Stimulated activated CD4-positive, alpha-beta T cell treated with anti-CD3 and anti-CD28 coated beads, Interleukin-12 subunit alpha, Interleukin-12 subunit beta, amount 100 ng/mL, for 4 hours (primary cell): ENCODE data around the gene RNF10.
"Not testable (repeated sequence)": the region's sequence is repeated elsewhere in the genome, so short reads cannot be mapped to it uniquely, and the experiment has no call there.

ENCODE experiments used
- DNase-seq: peaks from one replicate; pipeline ENCODE4 v3.0.0-alpha.2; 2020

The RNF10 gene

DNA sequence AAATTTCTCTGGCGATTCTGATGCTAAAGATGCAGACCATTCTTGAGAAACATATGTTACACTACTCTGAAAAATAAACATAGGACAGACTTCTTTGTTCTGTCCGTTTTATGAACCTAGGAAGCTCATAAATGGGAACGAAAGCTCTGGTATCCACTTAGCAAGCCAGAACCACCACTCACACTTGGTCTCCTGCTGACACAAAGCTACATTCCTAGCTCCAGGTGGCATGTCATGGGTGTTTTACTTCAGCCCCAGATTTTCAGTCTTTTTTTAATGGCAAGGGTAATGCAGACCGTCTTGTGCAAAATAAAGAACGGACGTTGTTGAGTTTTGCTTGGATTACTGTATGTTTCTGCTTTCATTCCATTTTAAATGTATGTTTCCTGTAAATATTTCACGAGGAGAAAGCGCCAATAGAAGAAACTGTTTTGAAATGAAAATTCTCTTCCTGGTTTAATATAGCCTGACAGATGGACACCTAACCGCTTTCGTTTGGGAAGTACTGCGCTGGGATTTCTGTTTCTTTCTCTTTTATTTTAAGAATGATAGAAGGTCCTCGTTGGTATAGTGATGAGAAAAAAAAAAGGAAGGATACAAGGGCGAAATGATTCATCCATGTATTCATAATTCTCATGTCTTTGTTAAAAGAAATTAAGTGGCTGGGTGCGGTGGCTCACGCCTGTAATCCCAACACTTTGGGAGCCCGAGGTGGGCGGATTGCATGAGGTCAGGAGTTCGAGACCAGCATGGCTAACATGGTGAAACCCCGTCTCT is 4.3 kb upstream of the RNF10 start:
- DNase-seq = no peak

DNA sequence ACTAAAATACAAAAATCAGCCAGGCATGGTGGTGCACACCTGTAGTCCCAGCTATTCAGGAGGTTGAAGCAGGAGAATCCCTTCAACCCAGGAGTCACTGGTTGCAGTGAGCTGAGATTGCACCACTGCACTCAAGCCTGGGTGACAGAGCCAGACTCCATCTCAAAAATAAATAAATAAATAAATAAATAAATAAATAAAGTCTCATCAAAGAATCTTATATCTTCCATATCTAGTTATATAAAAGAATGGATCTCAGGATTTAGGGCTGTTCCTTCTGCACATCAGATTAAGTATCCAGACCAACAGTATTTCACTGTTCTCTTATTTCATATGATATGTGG is 3.8 kb upstream of the RNF10 start:
- not testable (repeated sequence) for DNase-seq

DNA sequence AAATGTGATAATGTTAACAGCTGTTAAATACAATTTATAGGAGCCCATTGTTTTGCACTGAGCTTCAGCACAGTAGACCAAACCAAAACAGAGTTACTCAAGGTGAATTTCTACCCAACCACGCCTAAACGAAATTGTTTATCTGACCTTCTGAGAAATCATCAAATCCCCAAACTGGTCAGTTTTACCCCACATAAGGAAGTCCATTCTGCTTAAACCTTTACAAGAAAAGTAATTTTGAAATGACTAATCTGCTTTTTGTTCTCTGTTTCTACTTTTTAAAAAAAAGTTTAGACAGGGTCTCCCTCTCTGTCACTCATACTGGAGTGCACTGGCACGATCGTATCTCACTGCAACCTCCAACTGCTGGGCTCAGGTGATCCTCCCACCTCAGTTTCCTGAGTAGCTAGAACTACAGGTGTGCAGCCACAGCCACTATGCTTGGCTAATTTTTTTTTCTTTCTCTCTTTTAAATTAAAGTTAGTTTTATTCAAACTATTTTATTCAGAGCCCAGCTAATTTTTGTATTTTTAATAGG is 1.4 kb upstream of the RNF10 start:
- DNase-seq = no peak

DNA sequence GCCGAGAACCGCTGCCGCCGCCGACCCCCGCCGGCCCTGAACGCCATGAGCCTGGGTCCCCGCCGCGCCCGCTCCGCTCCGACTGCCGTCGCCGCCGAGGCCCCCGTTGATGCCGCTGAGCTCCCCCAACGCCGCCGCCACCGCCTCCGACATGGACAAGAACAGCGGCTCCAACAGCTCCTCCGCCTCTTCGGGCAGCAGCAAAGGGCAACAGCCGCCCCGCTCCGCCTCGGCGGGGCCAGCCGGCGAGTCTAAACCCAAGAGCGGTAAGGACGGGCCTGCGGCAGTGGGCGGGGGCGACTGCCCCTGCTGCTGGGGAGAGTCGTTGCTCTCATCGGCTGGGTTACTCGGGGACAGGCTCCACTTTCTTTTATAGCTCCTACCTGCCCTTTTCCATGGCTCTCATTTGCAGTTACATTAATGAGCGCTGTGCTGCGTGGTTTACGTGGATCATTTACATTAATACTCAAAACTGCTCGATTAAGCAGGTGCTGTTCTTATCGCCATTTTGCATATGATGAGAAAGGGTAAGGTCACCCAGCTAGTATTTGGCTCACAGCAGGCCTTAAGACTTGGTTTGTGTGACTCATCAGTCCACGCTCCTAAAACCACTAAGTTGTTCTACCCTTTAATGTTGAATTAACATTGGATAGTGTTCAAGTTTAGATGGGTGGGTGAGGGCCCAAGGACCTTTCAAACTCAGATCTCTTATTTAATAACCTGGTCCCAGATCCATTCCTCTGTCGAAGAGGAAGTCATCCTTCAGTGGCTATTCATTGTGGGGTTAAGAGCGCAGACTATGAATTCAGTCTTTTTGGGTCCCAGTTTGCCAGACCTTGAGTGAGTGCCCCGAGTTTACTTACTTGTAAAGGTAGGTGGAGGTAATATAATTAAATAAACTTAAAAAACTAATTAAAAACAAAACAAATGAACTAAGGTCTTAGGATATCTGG is 823 bp downstream of the RNF10 start:
- peak; percentile 40 for DNase-seq

DNA sequence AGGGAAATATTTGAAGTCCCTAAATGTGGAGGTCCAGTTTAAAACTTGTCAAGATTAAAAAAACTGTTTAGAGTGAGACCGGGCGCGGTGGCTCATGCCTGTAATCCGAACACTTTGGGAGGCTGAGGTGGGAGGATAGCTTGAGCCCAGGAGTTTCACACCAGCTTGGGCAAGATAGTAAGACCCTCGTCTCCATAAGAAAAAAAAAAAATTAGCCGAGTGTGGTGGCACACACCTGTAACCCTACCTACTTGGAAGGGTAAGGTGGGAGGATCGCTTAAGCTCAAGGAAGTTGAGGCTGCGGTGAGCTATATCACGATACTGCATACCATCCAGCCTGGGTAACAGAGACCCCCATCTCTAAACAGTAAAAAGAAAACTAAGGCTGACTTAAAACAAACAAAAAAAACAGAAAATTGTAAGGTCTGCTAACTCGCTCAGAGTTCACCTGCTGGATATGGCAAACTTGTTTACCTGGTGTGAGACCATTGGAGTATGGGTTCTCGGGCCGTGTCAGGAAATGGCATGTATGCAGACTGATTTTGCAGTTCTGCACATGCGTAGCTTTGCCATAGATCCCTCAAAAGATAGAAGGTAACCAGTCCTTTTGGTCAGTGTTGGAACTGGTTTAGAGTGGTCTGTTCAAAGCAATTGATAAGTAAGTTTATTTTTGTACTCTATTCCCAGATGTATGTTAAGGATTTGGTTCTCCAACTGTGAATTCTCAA is 2.1 kb downstream of the RNF10 start:
- DNase-seq = no peak

DNA sequence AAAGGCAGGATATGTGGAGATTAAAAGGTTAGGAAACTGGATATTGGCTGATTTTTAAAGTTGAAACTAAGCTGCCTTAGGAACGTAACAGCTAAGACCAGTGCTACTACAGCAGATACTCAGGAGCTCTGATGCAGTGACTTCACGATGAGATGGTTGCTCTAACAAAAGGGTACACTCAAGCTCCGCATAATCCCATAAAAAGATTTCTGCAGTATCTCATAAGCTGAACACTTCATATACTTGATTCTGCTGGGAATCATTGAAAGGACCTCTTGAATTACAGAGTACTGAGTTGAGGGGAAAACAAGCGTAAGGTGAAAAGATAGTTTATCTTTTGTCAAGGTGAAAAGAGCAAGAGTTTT is 3.7 kb downstream of the RNF10 start:
- DNase-seq = no peak

DNA sequence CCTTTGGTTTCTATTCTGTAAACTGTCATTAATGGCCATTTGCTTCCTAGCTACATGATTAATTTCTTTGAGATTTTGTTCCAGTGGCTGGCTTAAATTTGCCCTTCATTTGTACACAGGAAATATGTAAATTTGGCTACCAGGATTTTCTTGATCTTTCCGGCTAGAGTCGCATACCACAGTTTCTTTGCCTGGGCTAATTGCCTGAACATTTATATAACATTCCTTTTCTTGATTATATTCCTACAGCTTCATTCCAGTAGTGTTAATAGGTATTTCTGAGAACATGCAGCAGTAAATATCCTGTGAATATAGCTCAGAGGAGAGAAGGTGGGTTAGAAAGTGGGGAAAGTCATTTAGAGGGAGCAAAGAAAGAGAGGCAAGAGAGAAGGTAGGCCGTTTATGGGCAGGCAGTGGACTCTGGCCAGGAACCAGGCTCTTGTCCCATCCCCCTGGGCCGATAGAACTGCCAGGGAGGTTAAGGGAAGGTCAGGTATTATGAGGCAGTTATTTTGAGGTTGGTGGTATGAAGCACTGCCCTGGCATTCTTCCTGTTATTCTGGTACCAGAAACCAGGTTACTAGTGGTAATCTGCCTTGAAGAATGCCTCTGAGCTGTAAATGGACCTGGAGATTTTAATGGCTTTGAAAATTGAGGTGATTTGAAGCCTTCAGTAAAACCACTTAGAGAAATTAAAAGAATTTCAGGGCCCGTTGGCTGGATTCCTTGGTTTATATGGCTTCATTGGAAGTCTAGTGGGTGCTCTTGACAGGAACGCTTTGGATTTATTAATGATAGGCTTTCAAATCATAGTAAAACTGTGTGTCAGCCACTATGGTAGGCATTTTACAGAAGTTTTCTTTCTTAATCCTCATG is 4.4 kb downstream of the RNF10 start:
- DNase-seq = no peak

DNA sequence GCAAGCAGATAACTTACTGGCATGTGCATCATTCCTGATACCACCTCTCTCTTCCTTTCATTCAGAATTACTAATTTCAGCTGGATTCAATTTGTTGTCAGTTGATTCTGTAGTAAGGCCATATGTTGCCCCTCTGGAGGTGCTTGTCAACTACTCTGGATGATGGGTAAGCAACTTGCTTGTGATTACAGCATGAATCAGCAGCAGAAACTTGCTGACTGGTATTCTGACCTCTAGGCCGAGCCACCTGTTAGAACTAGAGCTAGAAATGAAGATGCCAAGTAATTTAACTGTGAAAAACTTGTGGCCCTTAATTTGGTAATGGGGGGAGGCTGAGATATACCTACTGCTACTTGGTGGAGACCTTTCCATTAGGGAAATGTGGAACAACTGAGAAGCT is 5.1 kb downstream of the RNF10 start:
- DNase-seq = no peak

DNA sequence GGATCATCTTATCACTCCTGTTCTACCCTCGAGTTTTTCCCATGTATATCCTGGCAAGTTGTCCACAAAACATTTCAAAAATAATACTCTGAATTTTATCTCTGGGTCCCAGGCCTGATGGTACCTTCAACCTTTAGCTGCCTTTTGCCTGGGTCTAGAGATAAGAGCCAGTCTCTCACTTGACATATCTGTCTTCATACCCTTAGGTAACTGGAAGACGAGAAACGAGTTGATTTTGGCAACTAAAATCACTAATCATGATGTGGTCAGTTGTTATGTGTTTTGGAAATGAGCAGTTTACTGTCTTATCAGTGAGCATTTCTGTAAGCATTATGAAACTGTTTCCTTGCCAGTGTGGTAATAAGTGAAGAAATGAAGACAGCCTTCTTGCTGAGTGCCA is 6.3 kb downstream of the RNF10 start:
- no peak for DNase-seq

DNA sequence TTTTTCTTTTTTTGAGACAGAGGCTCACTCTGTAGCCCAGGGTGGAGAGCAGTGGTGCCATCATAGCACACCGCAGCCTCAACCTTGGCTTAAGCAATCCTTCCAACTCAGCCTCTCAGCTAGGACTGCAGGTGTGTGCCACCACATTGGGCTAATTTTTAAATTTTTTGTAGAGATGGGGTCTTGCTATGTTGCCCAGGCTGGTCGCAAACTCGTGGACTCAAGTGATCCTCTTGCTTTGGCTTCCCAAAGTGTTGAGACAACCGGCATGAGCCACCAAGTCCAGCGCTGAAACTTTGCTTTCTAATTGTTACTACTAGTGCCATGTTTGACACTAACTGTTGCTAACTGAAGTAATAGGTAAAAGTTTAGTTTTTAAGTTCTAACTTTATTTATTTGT is 8.0 kb downstream of the RNF10 start:
- DNase-seq = no peak

DNA sequence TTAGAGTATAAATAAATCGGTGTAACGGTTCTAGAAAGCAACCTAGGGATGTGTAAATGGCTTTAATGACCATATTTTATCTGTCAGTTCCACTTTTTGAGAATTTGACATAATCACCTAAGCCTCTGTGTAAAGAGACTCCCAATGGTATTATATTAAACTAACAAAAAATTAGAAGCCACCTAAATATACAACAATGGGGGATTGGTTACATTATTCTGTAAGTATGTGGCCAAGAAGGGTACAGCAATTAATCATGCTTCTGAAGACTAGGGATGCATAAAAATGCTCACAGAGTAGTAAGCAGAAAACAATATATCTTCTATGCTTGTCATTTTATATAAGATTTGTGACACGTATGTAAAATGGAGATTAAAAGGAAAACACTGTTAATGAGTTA is 10.5 kb downstream of the RNF10 start:
- no peak for DNase-seq

DNA sequence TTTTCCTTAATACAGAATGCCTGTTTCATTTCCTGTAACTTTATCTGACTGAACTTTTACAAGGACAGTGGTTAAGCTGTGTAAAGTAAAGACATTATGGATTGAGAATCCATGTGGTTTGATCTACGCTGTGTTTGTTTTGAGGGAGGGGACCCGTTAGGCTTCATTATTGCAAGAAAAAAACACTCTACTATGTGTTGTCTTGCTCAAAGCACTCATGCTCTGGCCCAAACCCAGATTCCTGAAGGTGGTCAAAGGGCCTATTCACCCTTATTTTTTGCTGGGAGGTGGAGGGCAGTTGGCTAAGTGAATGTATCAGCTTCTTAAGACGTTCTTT is 11.9 kb downstream of the RNF10 start:
- DNase-seq = no peak

DNA sequence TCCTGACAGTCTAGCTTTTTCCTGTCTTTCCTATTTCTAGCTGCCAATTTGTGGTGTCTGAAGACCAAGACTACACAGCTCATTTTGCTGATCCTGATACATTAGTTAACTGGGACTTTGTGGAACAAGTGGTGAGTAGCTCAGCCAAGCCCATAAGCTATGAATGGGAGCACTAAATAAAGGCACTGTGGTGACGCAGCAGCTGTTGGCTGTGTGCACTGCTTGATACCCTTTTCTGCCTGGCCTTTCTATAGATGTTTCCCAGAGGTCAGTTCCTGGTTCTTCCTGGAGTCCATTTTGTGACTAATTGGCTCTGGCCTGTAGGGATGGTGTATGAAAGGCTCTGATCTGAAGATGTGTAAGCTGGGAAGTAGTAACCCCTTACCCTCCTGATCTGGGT is 20.5 kb downstream of the RNF10 start:
- no peak for DNase-seq

DNA sequence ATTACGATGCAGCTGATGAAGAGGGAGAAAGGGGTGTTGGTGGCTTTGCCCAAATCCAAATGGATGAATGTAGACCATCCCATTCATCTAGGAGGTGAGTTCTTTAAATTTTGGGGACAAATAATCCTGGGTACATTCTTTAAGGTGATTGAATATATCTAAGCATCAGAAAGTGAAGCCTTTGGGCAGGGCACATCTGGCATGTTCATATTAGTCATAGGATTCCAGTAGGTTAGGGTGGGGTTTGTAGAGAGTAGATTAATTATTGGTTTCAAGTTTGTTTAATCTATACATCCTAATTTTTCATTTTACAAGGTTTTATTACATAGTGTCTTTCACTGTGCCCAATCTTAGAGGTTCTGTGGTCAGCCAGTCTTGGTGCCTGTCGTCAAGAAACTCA is 23.4 kb downstream of the RNF10 start:
- DNase-seq = no peak

DNA sequence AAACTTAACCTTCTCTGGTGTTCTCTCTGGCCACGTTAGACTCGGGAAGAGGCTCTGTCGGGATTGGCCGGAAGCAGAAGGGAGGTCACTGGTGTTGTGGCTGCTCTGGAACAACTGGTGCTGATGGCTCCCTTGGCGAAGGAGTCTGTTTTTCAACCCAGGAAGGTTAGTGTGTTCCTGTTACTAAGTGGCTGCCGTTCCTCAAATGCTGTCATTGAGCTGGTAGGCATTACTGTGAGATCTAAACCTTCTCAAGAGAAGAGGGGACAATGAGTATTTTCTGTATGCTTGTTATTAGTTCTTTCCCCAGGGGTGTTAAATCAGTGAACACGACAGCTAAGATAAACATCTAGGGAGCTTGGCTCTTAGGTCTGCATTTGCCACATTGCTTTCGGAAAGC is 28.8 kb downstream of the RNF10 start:
- no peak for DNase-seq

DNA sequence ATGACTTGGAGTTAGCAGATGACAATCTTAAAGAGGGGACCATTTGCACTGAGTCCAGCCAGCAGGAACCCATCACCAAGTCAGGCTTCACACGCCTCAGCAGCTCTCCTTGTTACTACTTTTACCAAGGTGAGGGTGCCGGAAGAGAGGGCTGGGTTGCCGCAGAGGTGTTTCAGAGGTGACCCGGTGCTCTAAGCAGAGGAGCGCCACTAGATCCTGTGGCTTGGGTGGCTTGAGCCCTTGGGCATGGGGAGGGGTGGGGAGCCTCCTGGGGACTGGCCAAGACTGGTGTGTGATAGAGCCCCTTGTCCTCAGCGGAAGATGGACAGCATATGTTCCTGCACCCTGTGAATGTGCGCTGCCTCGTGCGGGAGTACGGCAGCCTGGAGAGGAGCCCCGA is 29.3 kb downstream of the RNF10 start:
- no peak for DNase-seq

DNA sequence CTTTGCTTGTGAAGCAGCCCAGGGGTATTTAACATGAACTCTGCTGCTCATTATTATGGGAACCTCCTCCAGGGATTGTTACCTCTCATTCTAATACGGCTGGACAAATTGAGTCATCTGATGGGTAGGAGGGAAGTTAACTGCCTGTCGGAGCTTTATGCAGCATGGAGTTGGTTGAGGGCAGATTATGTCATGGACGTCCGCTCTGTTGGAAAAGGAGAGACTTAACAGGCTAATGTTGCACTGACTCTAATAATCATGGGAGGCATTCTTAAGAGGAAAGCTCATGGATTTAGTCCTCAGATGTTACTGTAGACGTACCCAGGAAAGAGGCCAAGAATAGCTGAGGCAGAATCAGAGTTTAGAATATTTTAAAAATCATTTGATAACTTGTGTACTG is 37.1 kb downstream of the RNF10 start:
- DNase-seq = no peak

DNA sequence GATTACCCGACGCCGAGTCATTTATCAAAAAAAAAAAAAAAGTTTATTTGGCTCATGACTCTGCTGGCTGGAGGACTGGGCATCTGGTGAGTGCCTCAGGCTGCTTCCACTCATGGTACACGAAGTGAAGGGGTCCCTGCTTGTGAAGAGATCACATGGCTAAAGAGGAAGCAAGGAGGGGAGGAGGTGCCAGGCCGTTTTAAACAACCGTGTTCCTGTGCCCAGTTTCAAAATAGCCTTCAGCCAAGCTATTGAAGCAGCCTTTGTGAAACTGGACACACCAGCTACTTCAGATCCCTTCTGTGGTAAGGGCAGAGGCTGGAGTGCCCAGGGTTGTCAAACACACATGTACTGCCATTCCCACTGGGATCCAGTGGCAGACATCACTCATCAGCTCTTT is 39.4 kb downstream of the RNF10 start:
- no peak for DNase-seq

DNA sequence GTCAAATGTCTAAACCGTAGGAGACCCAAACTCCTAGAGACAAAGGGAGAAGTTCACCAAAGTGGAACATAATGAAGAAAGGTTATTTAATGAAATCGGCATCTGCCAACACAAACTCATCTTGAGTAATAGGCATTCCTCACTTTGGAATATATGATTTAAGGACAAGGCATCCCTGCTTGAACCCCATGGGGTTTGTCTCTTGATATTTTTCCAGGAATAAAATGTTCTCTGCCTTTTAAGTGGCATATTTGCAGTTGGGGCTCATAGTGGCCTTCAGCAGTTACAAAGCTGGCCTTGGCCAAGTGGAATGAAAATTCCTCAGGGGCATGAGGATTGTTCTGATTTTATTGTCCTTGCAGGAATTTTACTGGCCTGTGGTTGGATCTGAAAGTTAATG is 40.0 kb downstream of the RNF10 start:
- DNase-seq = no peak

DNA sequence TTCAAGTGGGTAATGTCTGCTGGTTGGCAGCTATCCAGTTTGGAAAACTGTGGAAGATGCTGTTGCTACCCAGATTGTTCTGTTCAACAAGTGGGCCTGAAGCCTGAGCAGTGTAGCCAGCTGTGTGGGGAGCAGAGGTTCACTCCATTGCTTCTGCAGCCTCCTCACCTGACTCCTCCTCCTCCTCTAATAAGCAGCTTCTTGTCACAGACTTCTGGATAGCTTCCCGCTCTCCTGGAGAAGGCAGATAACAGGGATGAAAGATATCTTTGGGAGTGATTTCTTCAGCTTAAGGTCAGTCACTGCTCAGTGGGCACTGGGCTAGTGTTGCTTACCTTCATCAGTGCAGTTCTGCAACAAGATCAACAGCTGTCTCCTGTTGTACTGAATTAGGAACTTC is 45.0 kb downstream of the RNF10 start:
- DNase-seq = no peak

DNA sequence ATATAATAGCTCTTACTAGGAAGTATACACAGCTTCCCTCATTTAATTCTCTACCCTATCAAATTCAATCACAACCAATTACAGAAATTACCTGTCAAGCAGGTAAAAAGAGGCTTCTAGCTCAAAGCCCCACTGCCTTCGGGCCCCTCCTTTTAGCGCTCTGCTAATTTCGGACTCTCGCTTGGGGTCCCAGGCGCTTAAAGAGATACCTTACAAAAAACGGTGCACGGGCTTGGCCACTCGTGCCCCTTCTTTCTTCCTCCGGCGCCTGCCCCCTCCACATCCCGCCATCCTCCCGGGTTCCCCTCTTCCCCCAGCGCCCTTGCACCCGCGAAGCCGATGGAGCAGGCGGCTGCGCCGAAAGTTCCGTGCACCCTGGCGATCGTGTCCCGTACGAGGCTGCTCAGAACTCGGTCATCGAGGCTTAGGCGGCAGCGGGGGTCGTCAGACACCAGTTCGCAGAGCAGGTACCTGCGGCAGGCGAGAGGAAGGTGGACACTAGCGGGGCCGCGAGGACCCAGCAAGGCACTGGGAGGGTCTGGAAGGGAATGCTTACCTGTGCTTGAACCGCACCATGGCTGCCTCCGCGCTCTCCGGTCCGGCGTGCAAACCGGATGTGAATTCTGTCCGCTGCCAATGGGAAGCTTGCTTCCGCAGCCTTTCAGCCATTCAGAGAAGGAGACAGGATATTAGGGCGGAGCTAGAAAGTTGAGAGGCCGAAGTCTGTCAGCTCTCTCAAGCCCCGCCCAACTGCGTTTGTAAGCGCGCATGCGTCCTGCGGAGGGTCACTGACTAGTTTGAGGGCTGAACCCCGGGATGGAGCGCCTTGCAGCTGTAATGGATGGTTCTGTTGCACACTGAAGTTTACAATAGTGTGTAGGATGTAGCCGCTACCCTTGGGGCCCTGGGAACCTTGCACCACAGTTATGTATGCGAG is 46.9 kb downstream of the RNF10 start, which contains the start of gene POP5:
TSS of gene POP5 (minus strand) at position 616 of the 937 bp plus-strand sequence. CDS start at position 576, 40 bp downstream.
- DNase-seq = peak; percentile 87
